ENCODE measurements around the gene NDUFA11. TPM values are rescaled to one million over a fixed set of nuclear protein-coding genes. Genes with fewer than 3 reads are reported as not detected.
"Not testable (repeated sequence)": the region's sequence is repeated elsewhere in the genome, so short reads cannot be mapped to it uniquely, and the experiment has no call there.

NDUFA11 gene
- total RNA-seq, 2 donors from 2014 or later: 503 to 537 TPM

- intact Hi-C loops (cut with DNase I); ATAC-seq; DNase-seq: not testable (repeated sequence)
These were observed 29.1 kb downstream of the NDUFA11 start for GRCh38 chr19:5874496-5874895.

GRCh38 chr19:5873617-5874199, 29.9 kb downstream of the NDUFA11 start:
- intact Hi-C loops (cut with DNase I): no loop called here
- ATAC-seq: no peak
- no peak for DNase-seq

- no peak for ATAC-seq
- DNase-seq: no peak
- intact Hi-C loops (cut with DNase I): no loop called here
These were observed 32.6 kb downstream of the NDUFA11 start for GRCh38 chr19:5870986-5871394.

GRCh38 chr19:5867201-5868136, 36.1 kb downstream of the NDUFA11 start:
- DNase-seq (no peak), ATAC-seq (no peak)
- intact Hi-C loops (cut with DNase I): no loop called here

GRCh38 chr19:5865772-5866171, 37.8 kb downstream of the NDUFA11 start:
- DNase-seq: no peak
- no peak for ATAC-seq
- intact Hi-C loops (cut with DNase I): no loop called here

GRCh38 chr19:5864725-5865486, 38.7 kb downstream of the NDUFA11 start:
- DNase-seq (no peak), ATAC-seq (no peak)
- intact Hi-C loops (cut with DNase I): no loop called here

- ATAC-seq (no peak), DNase-seq (no peak)
- intact Hi-C loops (cut with DNase I): no loop called here
These were observed 39.4 kb downstream of the NDUFA11 start for GRCh38 chr19:5864013-5864720.

- intact Hi-C loops (cut with DNase I): no loop called here
- no peak for ATAC-seq
- DNase-seq: no peak
These were observed 40.4 kb downstream of the NDUFA11 start for GRCh38 chr19:5863030-5863665.

- DNase-seq (no peak), ATAC-seq (no peak)
- intact Hi-C loops (cut with DNase I): no loop called here
These were observed 46.1 kb downstream of the NDUFA11 start for GRCh38 chr19:5857203-5858081.

GRCh38 chr19:5855151-5855550, 48.4 kb downstream of the NDUFA11 start:
- DNase-seq; ATAC-seq; intact Hi-C loops (cut with DNase I): not testable (repeated sequence)

- DNase-seq; intact Hi-C loops (cut with DNase I); ATAC-seq: not testable (repeated sequence)
These were observed 49.5 kb downstream of the NDUFA11 start for GRCh38 chr19:5854121-5854520.

GRCh38 chr19:5851302-5851701, 52.3 kb downstream of the NDUFA11 start, which contains the start of gene FUT3:
TSS of gene FUT3 (minus strand) at chr19:5851449.
- intact Hi-C loops (cut with DNase I): no loop called here
- no peak for DNase-seq
- ATAC-seq: no peak

GRCh38 chr19:5850743-5851293, 52.8 kb downstream of the NDUFA11 start:
- DNase-seq (peak; percentile 52), ATAC-seq (peak; percentile 38 to 59)
- intact Hi-C loops (cut with DNase I): no loop called here

- DNase-seq (no peak), ATAC-seq (no peak)
- intact Hi-C loops (cut with DNase I): no loop called here
These were observed 53.4 kb downstream of the NDUFA11 start for GRCh38 chr19:5850189-5850588.

GRCh38 chr19:5848621-5849020, 55.0 kb downstream of the NDUFA11 start:
- ATAC-seq; intact Hi-C loops (cut with DNase I): not testable (repeated sequence)

GRCh38 chr19:5847846-5848245, 55.7 kb downstream of the NDUFA11 start:
- intact Hi-C loops (cut with DNase I); ATAC-seq; DNase-seq: not testable (repeated sequence)

More at GRCh38 chr19:5848621-5849020, 55.0 kb downstream of the NDUFA11 start:
- not testable (repeated sequence) for DNase-seq
